HG03571 (cell line): ENCODE results near the gene WFS1.

Source experiments
- ATAC-seq: cut with Tn5 transposase; IDR thresholded peaks from one replicate; pipeline ENCODE4 v1.9.1; 2021; ENCODE audit not compliant: unreplicated experiment

WFS1 gene

DNA sequence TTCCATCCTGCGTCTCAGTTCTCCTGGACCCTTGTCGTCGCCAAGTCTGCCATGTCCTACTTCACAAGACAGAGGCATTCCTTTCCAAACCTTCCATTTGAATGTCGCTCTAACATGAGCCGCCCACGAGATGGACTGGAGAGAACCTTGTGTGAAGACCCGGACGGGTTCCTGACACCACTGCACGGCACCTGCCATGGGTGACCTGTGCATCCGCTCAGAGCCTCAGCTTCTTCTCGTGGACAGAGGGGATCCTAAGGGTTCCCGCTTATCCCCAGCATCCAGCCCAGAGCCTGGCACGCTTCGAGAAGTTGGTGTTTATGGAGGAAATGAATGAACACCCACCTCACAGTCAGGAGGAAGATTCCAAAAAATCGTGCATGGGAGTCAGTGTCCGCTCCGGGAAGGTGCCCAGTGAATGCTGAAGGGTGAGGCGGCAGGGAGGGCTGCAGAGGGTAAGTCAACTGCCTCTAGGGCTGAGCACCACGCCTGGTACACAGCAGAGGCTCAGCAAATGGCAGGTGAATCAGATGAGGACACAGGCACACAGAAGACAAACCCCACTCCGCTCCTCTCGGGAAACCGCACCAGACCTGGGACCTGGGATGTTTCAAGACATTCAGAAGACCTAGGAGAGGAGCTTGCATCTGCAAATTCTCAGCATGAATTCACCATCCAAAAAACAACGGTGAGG lies 52.6 kb downstream of the WFS1 start:
- no peak for ATAC-seq

DNA sequence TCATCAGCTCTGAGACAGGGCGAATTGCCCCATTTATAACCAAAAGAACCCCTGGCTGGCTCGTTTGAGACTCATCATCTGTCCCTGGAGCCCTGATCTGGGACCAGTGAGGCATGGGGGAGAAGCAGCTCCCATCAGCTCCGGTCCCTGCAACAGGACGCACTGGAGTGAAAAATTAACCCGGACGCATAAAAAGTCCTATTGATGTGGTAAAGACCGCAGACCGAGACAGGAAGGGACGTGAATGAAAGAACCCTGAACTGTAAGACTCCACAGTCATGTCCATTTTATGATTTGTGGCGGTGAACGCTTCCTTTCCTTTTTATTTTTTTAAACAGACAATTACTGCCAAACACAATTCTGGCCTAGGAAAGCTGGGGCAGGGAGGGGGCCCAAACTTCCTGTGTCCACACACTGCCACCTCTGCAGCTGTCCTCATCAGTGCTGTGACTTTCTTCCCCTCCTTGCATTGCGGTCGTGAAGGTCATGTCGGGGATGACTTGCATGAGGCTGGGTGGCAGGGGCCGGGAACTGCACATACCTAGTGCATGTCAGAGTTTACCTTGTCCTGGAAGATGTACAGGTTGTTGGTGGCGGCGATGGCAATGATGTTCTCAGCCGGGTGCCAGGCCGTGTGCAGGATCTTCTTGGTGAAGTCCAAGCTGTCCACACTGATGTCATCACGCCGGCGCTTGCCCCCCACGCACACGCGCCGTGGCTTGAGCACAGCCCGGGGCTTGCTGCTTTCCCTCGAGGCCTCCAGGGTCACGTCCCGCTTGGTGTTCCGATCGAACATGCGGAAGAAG lies 53.3 kb downstream of the WFS1 start:
- ATAC-seq, result no peak

DNA sequence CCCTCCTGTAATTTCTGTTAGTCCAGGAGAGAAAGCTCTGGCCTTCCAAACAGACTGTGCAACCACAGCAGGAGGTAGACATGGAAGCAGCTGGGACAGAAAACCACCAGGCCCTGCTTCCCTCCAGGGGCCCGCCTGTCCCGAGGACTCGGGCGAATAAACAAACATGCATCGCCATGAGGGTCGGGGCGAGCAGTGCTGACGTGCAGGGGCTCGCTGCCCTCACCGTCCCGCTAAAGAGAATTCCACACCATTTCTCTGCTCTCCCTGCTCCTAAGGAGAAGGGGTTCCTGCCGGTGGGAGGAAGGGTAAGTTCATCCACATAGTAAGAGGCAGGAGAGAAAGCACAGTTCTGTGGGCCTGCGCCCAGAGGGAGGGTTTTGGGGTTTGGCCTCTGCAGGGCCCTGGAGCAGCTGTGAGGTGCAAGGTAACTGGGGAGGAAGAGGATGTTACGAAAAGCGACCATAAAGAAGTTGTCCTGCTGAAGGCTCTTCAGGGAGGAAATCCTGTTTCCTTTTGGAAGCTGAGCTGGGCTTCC lies 54.9 kb downstream of the WFS1 start:
- no peak for ATAC-seq

DNA sequence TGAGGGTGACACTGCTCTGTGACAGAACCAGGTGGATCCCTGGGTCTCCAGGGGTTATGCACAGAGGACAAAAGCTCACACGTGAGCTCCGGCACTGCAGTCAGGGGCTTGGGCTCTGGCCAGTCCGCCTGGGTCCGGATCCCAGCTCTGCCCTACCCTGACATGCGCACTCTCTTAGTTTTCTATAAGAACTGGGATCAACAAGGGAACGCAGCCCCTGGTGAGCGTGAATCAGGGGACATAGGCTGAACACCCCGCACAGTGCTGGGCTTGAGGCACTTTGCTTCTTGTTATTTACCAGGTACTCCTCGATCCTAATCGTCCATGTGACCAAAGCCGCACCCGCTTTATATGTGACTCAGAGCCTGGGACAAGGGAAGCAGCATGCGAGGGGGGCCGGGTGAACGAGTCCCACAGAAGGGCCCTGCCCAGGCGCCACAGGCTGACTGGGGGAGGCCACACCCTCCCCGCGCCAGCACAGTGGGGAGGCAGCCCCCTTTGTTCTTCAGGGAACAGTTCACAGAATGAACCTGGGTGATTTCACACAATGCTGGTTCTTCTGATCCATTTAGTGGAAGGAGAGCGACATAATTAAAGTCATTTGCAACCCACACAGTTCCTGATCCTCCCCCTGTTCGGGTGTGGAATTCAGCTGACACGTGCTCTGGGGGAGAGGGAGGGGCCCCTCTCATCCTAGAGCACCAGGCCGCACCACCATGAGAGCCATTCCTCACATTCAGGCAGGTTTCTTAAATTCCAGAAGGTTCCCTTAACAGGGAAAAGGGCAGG lies 55.5 kb downstream of the WFS1 start:
- no peak for ATAC-seq

DNA sequence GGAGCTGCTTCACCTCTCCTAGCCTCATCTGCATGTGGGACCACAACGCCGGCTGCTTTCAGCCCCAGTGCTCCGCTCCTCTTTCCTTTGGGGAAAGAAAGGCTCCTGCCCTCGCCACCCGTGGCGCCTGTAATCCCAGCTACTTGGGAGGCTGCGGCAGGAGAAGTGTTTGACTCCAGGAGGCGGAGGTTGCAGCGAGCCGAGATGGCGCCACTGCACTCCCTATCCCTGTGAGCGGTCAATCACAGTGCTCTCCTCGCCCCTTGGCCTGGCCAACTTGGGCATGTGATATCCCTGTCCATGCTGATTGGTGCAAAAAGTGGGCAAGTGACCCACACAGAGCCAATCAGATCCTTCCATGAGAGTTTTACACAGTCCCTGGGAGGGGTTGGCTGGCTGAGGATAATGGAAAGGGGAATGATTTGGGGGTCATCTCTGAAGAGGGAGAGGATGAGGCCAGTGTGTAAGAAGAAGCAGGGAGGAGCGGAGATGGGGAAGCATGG lies 56.2 kb downstream of the WFS1 start:
- no peak for ATAC-seq

DNA sequence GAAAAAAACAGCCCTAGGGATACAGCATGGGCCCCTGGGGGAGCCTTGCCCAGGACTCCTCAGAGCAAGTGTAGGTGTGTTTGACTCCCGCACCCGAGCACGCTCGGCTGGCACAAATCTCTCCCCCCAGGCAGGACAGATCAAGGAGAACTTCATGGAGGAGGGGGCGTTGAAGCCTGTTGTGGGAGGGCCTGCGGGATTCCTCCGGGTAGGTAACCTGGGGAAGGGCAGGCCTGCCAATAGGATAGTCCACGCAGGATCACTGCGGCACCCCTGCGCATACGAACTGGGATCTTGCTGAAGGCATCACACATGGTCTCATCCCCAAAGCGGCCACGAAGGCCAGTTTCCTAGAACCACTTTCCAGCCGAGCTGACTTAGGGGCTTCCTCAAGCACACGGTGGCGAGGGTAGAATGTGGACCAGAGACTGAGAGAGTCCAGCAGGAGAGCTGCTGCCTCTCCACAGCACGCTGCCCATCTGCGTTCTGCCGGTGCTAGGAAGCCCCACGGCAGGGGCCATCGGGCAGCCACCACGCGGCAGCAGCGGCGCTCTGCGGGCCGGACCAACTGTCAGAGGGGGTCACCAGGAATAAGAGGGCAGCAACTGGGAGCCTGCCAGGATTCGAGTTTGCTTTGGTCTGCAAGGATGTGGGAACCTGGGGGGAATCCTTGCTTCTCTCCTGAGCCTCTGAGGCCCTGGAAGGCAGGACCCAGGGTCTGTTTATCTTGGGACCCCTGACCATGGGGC lies 56.8 kb downstream of the WFS1 start:
- no peak for ATAC-seq

DNA sequence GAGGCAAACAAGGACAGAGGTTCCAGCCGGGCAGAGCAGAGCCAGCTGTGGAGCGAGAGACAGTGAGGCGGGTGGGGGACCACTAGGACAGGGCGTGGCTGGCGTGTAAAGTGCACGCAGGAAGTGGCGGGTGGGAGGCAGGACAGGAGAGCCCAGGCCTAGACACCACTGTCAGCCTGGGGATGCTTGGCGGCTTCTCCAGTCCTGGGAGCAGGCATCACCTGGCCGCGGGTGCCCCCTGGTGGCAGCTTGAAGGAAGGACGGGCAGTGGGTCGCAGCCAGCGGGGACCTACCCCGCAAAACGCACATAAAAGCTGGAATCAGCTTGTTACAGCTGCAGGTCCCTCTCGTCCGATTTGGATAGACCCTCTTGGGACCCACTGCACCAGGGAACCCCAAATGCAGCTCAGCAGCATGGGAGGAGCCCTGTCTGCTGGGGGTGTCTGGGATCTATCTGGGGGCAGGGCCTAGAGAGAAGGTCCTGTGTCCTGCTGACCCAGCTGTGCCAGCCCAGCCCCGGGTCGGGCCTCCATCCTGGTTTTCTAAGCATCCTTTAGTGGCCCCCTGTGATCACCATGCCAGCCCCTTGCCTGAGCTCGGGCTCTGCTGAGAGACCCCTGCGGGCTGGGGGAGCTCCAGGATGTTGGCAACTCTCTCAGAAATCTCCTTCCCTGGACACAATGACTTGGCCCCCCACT lies 57.7 kb downstream of the WFS1 start:
- no peak for ATAC-seq

DNA sequence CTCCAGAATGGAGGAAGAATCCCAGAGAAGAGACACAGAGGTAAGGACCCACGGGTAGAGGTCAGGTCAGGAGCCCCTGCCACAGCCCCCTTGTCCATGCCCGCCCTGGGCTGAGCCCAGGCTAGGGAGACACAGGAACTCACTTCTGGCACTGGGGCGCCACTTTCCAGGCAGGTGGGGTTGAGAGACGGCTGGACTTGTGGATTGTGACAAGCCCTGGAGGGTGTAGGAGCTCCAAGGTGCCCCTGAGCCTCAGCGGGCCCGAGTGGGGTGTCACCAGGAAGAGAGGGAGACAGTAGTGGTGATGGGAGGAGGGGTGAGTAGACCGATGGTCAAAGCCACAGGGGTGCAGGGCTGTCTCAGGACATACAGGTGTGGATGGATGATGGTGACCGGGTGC lies 58.9 kb downstream of the WFS1 start:
- no peak for ATAC-seq

DNA sequence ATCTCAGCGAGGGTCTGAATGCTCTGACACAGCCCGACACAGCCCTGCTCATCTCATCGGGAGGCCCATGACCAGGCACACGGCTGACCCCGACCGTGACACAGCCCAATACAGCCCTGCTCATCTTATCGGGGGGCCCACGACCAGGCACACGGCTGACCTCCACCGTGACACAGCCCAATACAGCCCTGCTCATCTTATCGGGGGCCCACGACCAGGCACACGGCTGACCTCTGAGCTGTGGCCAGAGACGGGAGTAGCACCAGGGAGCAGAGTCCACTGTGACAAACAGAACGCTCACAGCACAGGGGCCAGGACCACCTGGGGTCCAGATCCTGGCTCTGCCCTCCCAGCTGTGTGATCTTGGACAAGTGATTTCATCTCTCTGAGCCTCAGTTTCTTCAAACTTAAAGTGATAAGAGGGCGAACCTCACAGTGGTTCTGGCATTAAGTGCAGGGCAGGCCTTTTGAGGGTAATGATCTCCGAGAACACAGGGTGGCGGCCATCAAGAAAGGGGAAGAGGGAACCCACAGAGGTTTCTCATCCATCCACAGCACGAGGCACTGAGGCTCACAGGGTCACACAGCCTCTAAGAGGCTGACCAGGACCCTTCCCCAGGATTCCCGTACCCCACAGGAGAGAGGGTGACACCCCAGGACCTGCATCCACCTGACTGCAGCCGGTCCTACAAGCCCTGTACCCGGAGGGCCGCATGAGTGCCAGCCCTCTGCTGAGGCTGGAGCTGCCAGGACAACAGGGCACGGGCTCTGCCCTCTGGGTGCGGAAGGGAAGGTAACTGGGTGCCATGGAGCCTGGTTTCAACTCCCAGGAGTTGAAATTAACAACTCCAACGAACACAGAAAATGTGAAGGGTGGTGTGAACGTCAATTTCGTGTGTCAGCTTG lies 60.1 kb downstream of the WFS1 start:
- no peak for ATAC-seq

DNA sequence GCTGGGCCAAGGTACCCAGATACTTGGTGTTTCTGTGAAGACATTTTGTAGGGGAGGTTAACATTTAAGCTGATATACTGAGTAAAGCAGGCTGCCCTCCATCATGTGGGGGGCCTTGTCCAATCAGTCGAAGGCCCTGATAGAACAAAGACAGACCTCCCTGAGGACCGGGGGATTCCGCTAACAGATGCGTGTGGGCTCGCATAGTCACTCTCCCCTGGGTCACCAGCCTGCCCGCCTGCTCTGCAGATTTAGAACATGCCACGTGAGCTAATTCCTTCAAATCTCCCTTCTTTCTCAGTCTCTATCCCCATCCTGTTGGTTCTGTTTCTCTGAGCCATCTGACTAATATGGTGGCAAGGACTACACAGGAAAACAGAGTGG lies 60.7 kb downstream of the WFS1 start:
- ATAC-seq, result no peak

DNA sequence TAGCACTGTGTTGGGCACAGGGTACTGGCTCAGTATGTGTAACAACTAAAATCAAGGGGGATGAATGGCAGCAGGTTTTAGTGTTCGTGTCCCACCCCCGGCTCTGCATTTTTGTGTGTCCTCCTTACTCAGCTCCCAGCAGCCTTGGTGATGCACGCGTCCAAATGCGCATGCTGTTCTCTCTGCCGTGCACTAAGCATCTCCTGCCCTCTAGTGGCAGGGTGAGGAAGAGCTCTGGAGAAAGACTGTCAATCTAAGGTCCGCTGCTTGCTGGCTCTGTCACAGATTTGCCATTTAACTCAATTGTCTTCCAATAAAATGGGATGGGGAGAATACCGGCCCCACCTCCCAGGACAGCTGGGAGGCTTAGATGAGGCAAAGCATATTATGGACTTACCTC lies 61.4 kb downstream of the WFS1 start:
- no peak for ATAC-seq

DNA sequence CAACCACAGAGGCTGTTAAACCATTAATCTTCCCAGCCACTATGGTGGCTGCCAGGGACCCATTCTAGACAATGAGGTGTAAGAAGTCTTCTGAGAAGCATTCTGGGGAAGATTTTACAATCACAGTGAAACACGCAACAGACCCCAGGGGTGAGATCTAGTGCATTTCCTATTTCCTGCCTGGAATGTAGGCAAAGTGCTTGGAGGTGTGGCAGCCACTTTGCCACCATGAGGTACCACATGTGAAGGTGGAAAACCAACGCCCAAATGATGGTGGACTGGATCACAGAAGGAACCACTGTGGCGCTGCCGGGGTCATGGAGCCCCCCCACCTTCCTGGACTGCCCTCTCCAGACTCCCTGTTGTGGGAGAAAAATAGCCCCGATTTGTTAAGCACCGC lies 61.8 kb downstream of the WFS1 start:
- no peak for ATAC-seq

DNA sequence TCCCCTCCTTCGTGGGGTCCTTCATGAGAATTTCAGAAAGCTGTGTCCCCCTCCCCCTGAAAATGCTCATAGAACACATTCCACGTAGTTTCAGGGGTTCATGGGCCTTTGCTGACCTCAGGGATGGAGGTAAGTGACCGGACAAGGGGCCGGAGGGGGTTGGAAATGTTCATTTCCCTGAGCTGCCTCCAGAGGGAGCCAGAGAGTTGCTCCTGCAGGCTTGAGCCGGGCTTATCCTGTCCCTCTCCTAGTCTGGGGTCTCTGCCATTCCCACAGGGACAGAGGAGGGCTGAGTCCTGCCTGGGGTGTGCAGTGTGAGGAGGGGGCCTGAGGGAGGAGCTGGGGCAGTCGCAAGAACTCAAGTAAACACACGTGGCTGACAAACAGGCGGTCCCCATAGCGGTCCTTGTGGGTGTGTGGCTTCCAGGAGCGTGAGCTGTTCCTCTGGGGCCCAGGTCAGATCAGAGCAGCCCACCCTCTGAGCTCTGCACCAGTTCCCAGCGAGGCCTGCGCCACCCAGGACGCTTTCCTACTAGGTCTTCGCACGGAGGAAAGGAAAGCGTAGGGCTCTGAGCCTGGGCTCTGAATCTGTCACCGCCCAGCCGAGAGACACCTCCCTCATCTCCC lies 62.5 kb downstream of the WFS1 start:
- ATAC-seq, result no peak

DNA sequence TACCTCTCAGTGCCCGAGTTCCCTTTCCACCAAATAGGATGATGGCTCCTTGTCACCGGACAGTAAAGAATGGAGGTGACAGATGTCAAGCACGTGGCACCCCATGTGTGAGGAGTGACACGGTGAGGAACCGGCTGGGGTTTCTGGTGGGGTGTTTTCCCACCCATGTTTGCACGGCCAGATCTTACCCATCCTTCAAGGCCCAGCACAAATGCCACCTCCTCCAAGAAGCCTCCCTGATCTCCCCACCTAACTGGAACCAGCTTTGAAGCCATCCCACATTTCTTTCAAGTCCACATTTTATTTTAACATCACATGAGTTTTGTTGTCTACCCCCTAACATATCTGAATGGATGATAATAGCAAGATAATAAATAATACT lies 63.0 kb downstream of the WFS1 start:
- ATAC-seq, result no peak

DNA sequence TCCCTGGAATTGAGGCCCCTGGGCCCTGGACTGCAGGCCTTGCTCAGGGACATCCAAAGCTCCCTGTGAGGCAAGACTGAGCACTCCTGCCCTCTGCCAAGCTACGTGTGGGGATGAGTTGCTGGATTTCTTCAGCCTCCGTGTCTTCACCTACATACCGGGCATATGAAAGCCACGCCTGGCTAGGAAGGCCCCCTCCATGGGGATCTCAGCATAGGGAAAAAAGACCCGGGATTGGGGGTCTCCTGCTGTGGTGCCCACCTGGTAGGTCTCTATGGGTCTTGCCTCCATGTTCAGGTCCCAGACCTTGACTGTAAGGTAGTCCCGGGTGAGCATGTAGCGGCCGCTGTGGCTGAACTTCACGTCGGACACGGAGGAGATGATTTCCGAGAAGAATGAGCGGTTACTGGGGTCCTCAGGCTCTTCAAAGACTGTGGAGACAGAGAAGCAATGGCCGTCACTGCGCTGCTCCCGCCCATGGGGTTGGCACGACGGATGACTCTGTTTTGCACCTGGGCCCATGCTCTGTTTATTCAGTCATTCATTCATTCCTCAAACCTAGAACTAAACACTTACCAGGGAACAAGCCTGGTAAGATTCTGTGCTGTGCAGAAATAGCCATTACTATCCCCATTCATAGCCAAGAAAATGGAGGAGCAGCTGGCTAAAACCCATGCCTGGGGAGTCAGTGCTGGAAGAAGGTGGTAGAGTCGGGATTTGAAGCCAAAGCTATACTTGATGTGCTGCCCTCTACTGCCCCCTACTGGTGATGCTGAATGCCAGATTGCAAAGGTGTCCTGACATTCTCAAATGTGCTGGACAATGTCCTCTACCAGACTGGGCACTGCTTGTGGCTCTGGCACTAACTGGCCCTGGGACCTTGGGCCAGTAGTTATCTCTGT lies 63.9 kb downstream of the WFS1 start:
- no peak for ATAC-seq

DNA sequence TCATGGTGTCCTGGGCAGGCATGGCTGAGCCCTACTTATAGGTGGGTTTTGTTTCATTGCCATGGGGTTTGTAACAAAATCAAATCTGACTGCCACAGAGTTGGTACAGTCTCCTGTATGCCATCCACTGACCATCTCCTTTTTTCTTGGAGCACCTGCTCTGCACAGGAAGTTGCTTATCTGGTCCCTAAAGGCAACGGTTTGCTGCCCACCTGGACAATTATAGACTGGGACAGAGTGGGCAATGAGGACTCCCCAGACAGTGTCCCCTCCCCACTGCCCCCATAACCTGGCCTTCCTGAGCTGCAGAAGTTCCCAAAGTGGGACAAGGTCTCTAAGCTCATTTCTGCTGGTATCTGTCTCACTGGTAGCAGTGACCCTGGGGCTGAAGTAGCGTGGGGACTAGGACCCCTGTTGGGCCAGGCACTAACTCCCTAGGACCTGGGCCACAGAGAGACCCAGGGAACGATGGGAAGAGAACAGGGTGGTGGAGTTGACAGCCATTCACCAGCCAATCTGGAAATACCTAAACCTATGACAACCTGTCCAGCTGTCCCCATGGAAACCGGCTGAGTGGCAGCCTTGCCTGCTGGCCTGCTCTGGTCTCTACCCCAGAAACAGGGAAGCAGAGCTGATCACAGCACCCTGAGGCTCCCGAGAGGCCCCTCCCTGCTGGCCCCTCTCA lies 64.7 kb downstream of the WFS1 start:
- ATAC-seq, result no peak

DNA sequence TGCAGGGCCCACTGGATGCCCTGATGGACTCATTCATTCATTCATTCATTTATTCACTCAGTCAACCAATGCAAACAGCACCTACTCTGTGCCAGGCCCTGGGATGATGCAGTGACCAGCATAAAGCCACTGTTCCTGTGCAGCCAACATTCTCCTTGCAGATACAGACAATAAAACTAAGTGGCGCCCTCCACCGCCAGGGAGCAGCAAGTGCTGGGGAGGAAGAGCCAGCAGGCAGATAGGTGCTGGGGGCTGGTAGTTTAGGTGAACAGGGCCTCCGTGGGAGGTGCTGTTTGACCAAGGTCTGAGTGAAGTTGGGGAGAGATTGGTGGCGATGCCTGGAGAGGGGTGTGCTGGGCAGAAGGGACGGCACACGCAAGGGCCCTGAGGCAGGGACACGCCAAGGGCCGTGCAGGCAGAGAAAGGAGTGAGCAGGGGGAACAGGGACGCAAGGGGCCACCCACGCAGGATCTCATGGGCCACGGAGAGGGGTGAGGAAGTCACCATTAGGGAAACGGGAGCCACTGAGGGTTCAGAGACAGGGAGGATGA lies 65.5 kb downstream of the WFS1 start:
- no peak for ATAC-seq
